Neural progenitor cell (in vitro differentiated cells): ENCODE measurements around the gene COL24A1.

ENCODE experiments used
- EZH2 ChIP-seq: fragments of 200-600 bp; sonication (generic); IDR thresholded peaks from 2 replicates; pipeline ENCODE4 v1.6.1; 2017; ENCODE audit warnings: antibody characterized with exemption, mild to moderate bottlenecking, moderate library complexity
- TF ChIP-seq, protein P1 (sequence below): fragments of 200-600 bp; sonication (generic); IDR thresholded peaks from 2 replicates; pipeline ENCODE4 v1.5.1; 2017; ENCODE audit warnings: antibody characterized with exemption, mild to moderate bottlenecking

GRCh38 chr1:85940656-85941306 is 215.8 kb downstream of the COL24A1 start:
- TF ChIP-seq, protein P1, sequence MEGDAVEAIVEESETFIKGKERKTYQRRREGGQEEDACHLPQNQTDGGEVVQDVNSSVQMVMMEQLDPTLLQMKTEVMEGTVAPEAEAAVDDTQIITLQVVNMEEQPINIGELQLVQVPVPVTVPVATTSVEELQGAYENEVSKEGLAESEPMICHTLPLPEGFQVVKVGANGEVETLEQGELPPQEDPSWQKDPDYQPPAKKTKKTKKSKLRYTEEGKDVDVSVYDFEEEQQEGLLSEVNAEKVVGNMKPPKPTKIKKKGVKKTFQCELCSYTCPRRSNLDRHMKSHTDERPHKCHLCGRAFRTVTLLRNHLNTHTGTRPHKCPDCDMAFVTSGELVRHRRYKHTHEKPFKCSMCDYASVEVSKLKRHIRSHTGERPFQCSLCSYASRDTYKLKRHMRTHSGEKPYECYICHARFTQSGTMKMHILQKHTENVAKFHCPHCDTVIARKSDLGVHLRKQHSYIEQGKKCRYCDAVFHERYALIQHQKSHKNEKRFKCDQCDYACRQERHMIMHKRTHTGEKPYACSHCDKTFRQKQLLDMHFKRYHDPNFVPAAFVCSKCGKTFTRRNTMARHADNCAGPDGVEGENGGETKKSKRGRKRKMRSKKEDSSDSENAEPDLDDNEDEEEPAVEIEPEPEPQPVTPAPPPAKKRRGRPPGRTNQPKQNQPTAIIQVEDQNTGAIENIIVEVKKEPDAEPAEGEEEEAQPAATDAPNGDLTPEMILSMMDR = no peak
- TF ChIP-seq EZH2 = no peak
